WTC11 (cell line): ENCODE results near the gene DRAM2. TPM values are rescaled to one million over a fixed set of nuclear protein-coding genes. Genes with fewer than 3 reads are reported as not detected.

Experiments used
- ATAC-seq: fragments of 200-7000 bp; cut with Tn5 transposase; 2 replicates; pipeline ENCODE4 v1.10.0; 2021; ENCODE audit warnings: mild to moderate bottlenecking, moderate library complexity
- CTCF ChIA-PET: fragments of 300-600 bp; sonication (Branson Sonifier 250); formaldehyde crosslinking; loops from one replicate; lab custom pipeline; 2021; ENCODE audit warnings: antibody characterized with exemption; lab: Charles Lee
- POLR2A ChIA-PET: fragments of 350-600 bp; sonication (Branson Sonifier 250); formaldehyde crosslinking; loops from one replicate; lab custom pipeline; 2021; ENCODE audit warnings: antibody characterized with exemption; lab: Charles Lee
- DNase-seq: peaks from one replicate; pipeline ENCODE4 v3.0.0; 2021; ENCODE audit warnings: low spot score
- H3K27ac Mint-ChIP-seq: 2 replicates; pipeline ENCODE4 v1.8.0; 2021; ENCODE audit warnings: mixed read lengths
- H3K27me3 Mint-ChIP-seq: 2 replicates; pipeline ENCODE4 v1.8.0; 2021; ENCODE audit warnings: low read depth, mild to moderate bottlenecking, moderate library complexity, mixed read lengths
- H3K36me3 Mint-ChIP-seq: 2 replicates; pipeline ENCODE4 v1.8.0; 2021; ENCODE audit warnings: mixed read lengths
- H3K4me1 Mint-ChIP-seq: 2 replicates; pipeline ENCODE4 v1.8.0; 2022; ENCODE audit warnings: mixed read lengths
- H3K4me3 Mint-ChIP-seq: 2 replicates; pipeline ENCODE4 v1.8.0; 2021; ENCODE audit warnings: mild to moderate bottlenecking, moderate library complexity, mixed read lengths
- H3K9me3 Mint-ChIP-seq: 2 replicates; pipeline ENCODE4 v1.8.0; 2021; ENCODE audit warnings: mixed read lengths
- AFF4 ChIP-seq: sonication (generic); formaldehyde crosslinking; IDR thresholded peaks from 2 replicates; pipeline ENCODE4 v1.8.1; 2023; ENCODE audit warnings: mild to moderate bottlenecking, missing genetic modification reagents, borderline replicate concordance
- AR ChIP-seq: fragments of 250-450 bp; sonication (Bioruptor Pico); IDR thresholded peaks from 2 replicates; pipeline ENCODE4 v1.9.0; 2021; ENCODE audit warnings: mild to moderate bottlenecking
- ATF1 ChIP-seq: sonication (generic); formaldehyde crosslinking; IDR thresholded peaks from 2 replicates; pipeline ENCODE4 v1.8.1; 2023; ENCODE audit warnings: mild to moderate bottlenecking, moderate library complexity, missing genetic modification reagents
- ELF4 ChIP-seq: sonication (generic); formaldehyde crosslinking; IDR thresholded peaks from 2 replicates; pipeline ENCODE4 v1.8.1; 2022; ENCODE audit warnings: low read depth, mild to moderate bottlenecking, moderate library complexity, missing genetic modification reagents
- FOXJ3 ChIP-seq: sonication (generic); formaldehyde crosslinking; IDR thresholded peaks from 2 replicates; pipeline ENCODE4 v1.9.0; 2021; ENCODE audit warnings: missing genetic modification reagents, mild to moderate bottlenecking, borderline replicate concordance
- FOXK1 ChIP-seq: sonication (generic); formaldehyde crosslinking; IDR thresholded peaks from 2 replicates; pipeline ENCODE4 v1.8.0; 2022; ENCODE audit warnings: mild to moderate bottlenecking, moderate library complexity, missing genetic modification reagents
- HMGA2 ChIP-seq: fragments of 250-450 bp; sonication (Bioruptor Pico); IDR thresholded peaks from 2 replicates; pipeline ENCODE4 v1.4.0; 2021; ENCODE audit warnings: mild to moderate bottlenecking, moderate library complexity
- JAZF1 ChIP-seq: fragments of 250-450 bp; sonication (Bioruptor Pico); IDR thresholded peaks from 2 replicates; pipeline ENCODE4 v1.9.0; 2021; ENCODE audit warnings: moderate library complexity, mild to moderate bottlenecking, inconsistent platforms
- KAT7 ChIP-seq: sonication (generic); formaldehyde crosslinking; IDR thresholded peaks from 2 replicates; pipeline ENCODE4 v1.8.1; 2023; ENCODE audit warnings: missing genetic modification reagents, mild to moderate bottlenecking, borderline replicate concordance
- NFYB ChIP-seq: sonication (generic); formaldehyde crosslinking; conservative IDR thresholded peaks from 2 replicates; pipeline ENCODE4 v1.8.0; 2022; ENCODE audit warnings: low read depth, missing genetic modification reagents
- NR2C2 ChIP-seq: sonication (generic); formaldehyde crosslinking; IDR thresholded peaks from 2 replicates; pipeline ENCODE4 v1.8.0; 2022; ENCODE audit warnings: mild to moderate bottlenecking, missing genetic modification reagents
- PRRX2 ChIP-seq: fragments of 250-450 bp; sonication (Bioruptor Pico); IDR thresholded peaks from 2 replicates; pipeline ENCODE4 v1.8.0; 2021; ENCODE audit warnings: mild to moderate bottlenecking
- SMAD3 ChIP-seq: sonication (generic); formaldehyde crosslinking; IDR thresholded peaks from 2 replicates; pipeline ENCODE4 v1.8.0; 2022; ENCODE audit warnings: missing genetic modification reagents, mild to moderate bottlenecking, borderline replicate concordance
- TCF7 ChIP-seq: sonication (generic); formaldehyde crosslinking; IDR thresholded peaks from 2 replicates; pipeline ENCODE4 v1.8.0; 2022; ENCODE audit warnings: mild to moderate bottlenecking, low read depth, missing genetic modification reagents, moderate library complexity
- ZBTB43 ChIP-seq: sonication (generic); formaldehyde crosslinking; IDR thresholded peaks from 2 replicates; pipeline ENCODE4 v1.8.1; 2023; ENCODE audit warnings: mild to moderate bottlenecking, missing genetic modification reagents
- ZNF317 ChIP-seq: sonication (generic); formaldehyde crosslinking; IDR thresholded peaks from 2 replicates; pipeline ENCODE4 v1.8.1; 2023; ENCODE audit warnings: low read depth, mild to moderate bottlenecking, moderate library complexity, missing genetic modification reagents, borderline replicate concordance
- ZNF416 ChIP-seq: fragments of 250-450 bp; sonication (Bioruptor Pico); IDR thresholded peaks from 2 replicates; pipeline ENCODE4 v1.9.0; 2021; ENCODE audit warnings: mild to moderate bottlenecking, inconsistent platforms
- total RNA-seq: library from RNA; stranded (reverse); gene quantifications from 3 replicates; pipeline ENCODE4 v1.2.3, GENCODE V29; 2021
- TF ChIP-seq, protein P1 (sequence below): sonication (generic); formaldehyde crosslinking; IDR thresholded peaks from 2 replicates; pipeline ENCODE4 v1.8.1; 2022; ENCODE audit warnings: mild to moderate bottlenecking, missing genetic modification reagents, moderate library complexity, borderline replicate concordance

The DRAM2 gene
- total RNA-seq, 1 experiment from 2014 or later = 34.3 TPM

- H3K27me3 Mint-ChIP-seq = no peaks in the 10 kb centered on the region
- peaks cover 48% of the 10 kb centered on the region for H3K36me3 Mint-ChIP-seq
- no peak overlapping the region for H3K4me3 Mint-ChIP-seq
- H3K27ac Mint-ChIP-seq = no peak overlapping the region
- ATAC-seq (no peak), DNase-seq (no peak)
- H3K4me1 Mint-ChIP-seq = peaks cover 14% of the 10 kb centered on the region; the same call in 1 of the 2 replicates
- no peaks in the 10 kb centered on the region for H3K9me3 Mint-ChIP-seq
- ChIA-PET CTCF (no interaction called here), POLR2A (interaction anchor here (0.6 kb wide), 1 partner anchor 216 kb away, joined by 4 read pairs; no protein-coding TSS in a partner anchor)
- TF ChIP-seq FOXK1 (CRISPR knock-in tag) (no peak), AFF4 (CRISPR knock-in tag) (no peak), NR2C2 (no peak), HMGA2 (no peak), AR (CRISPR knock-in tag) (no peak), NFYB (CRISPR knock-in tag) (no peak), KAT7 (CRISPR knock-in tag) (no peak), JAZF1 (CRISPR knock-in tag) (no peak), TCF7 (CRISPR knock-in tag) (no peak), ZNF317 (CRISPR knock-in tag) (no peak), ATF1 (CRISPR knock-in tag) (no peak), ZBTB43 (CRISPR knock-in tag) (no peak), FOXJ3 (no peak), SMAD3 (CRISPR knock-in tag) (no peak), ZNF416 (CRISPR knock-in tag) (no peak), PRRX2 (CRISPR knock-in tag) (no peak), ELF4 (CRISPR knock-in tag) (no peak)
- TF ChIP-seq, protein P1, sequence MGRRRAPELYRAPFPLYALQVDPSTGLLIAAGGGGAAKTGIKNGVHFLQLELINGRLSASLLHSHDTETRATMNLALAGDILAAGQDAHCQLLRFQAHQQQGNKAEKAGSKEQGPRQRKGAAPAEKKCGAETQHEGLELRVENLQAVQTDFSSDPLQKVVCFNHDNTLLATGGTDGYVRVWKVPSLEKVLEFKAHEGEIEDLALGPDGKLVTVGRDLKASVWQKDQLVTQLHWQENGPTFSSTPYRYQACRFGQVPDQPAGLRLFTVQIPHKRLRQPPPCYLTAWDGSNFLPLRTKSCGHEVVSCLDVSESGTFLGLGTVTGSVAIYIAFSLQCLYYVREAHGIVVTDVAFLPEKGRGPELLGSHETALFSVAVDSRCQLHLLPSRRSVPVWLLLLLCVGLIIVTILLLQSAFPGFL (CRISPR knock-in tag) = no peak
Measured at GRCh38 chr1:111127923-111128643, 11.8 kb downstream of the DRAM2 start.
